ENCODE results near the gene PRR5L.

PRR5L gene

GRCh38 chr11:36273110-36273509 is 23.0 kb upstream of the PRR5L start:
- H3K27me3 ChIP-seq (ENCODE audit: insufficient read depth, poor library complexity, severe bottlenecking) = no peaks in the 10 kb centered on the region
- TF ChIP-seq POLR2AphosphoS5 (IDR thresholded peaks at IDR 0.05; ENCODE audit: low read depth) = no peak
- no peak for TF ChIP-seq GABPA (IDR thresholded peaks at IDR 0.05; ENCODE audit: low read depth)
- TF ChIP-seq, protein P1, sequence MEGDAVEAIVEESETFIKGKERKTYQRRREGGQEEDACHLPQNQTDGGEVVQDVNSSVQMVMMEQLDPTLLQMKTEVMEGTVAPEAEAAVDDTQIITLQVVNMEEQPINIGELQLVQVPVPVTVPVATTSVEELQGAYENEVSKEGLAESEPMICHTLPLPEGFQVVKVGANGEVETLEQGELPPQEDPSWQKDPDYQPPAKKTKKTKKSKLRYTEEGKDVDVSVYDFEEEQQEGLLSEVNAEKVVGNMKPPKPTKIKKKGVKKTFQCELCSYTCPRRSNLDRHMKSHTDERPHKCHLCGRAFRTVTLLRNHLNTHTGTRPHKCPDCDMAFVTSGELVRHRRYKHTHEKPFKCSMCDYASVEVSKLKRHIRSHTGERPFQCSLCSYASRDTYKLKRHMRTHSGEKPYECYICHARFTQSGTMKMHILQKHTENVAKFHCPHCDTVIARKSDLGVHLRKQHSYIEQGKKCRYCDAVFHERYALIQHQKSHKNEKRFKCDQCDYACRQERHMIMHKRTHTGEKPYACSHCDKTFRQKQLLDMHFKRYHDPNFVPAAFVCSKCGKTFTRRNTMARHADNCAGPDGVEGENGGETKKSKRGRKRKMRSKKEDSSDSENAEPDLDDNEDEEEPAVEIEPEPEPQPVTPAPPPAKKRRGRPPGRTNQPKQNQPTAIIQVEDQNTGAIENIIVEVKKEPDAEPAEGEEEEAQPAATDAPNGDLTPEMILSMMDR (IDR thresholded peaks at IDR 0.05; ENCODE audit: insufficient read depth, low read length) = no peak
- no peak for TF ChIP-seq SPI1 (IDR thresholded peaks at IDR 0.05; ENCODE audit: borderline replicate concordance, low read depth)
- TF ChIP-seq, protein P2, sequence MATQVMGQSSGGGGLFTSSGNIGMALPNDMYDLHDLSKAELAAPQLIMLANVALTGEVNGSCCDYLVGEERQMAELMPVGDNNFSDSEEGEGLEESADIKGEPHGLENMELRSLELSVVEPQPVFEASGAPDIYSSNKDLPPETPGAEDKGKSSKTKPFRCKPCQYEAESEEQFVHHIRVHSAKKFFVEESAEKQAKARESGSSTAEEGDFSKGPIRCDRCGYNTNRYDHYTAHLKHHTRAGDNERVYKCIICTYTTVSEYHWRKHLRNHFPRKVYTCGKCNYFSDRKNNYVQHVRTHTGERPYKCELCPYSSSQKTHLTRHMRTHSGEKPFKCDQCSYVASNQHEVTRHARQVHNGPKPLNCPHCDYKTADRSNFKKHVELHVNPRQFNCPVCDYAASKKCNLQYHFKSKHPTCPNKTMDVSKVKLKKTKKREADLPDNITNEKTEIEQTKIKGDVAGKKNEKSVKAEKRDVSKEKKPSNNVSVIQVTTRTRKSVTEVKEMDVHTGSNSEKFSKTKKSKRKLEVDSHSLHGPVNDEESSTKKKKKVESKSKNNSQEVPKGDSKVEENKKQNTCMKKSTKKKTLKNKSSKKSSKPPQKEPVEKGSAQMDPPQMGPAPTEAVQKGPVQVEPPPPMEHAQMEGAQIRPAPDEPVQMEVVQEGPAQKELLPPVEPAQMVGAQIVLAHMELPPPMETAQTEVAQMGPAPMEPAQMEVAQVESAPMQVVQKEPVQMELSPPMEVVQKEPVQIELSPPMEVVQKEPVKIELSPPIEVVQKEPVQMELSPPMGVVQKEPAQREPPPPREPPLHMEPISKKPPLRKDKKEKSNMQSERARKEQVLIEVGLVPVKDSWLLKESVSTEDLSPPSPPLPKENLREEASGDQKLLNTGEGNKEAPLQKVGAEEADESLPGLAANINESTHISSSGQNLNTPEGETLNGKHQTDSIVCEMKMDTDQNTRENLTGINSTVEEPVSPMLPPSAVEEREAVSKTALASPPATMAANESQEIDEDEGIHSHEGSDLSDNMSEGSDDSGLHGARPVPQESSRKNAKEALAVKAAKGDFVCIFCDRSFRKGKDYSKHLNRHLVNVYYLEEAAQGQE (IDR thresholded peaks at IDR 0.05; ENCODE audit: insufficient replicate concordance, low read depth) = no peak
- no peak overlapping the region for H3K4me3 ChIP-seq (replicated peaks; ENCODE audit: insufficient read depth, low read length)
- H3K27ac ChIP-seq (replicated peaks) = no peak overlapping the region
- DNase-seq (ENCODE audit: low read depth in 1 of 2, low spot score in 1 of 2) = no peak

DNA sequence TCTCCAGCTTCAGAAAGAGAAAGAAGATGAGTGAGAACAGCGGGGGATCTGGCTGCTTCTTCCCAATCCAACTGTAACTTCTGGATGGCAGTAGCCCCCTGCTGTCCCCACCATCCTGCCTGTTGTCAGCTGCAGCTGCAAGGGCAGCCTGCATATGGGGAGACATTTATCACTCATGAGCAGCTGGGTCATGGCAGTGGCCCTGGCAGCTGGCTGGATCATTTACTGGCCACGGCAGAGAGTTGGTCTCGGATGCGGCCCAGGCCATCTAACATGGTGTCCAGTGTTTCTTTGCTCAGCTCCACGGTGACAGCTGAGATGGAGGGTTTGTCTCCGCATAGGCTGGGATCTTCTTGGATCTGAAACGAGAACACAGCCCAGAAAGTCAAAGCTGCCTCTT is 21.7 kb upstream of the PRR5L start:
- no peak overlapping the region for H3K4me3 ChIP-seq (replicated peaks; ENCODE audit: insufficient read depth, low read length)
- H3K27me3 ChIP-seq (ENCODE audit: insufficient read depth, poor library complexity, severe bottlenecking) = no peaks in the 10 kb centered on the region
- no peak overlapping the region for H3K27ac ChIP-seq (replicated peaks)
- TF ChIP-seq, protein P2 (IDR thresholded peaks at IDR 0.05; ENCODE audit: insufficient replicate concordance, low read depth) = no peak
- TF ChIP-seq, protein P1 (IDR thresholded peaks at IDR 0.05; ENCODE audit: insufficient read depth, low read length) = no peak
- DNase-seq (ENCODE audit: low read depth in 1 of 2, low spot score in 1 of 2) = no peak

GRCh38 chr11:36278531-36279282 is 17.4 kb upstream of the PRR5L start:
- no peaks in the 10 kb centered on the region for H3K27me3 ChIP-seq (ENCODE audit: insufficient read depth, poor library complexity, severe bottlenecking)
- no peak overlapping the region for H3K4me3 ChIP-seq (replicated peaks; ENCODE audit: insufficient read depth, low read length)
- DNase-seq (ENCODE audit: low read depth in 1 of 2, low spot score in 1 of 2) = no peak
- no peak for TF ChIP-seq SPI1 (IDR thresholded peaks at IDR 0.05; ENCODE audit: borderline replicate concordance, low read depth)
- TF ChIP-seq, protein P1 (IDR thresholded peaks at IDR 0.05; ENCODE audit: insufficient read depth, low read length) = no peak
- TF ChIP-seq POLR2AphosphoS5 (IDR thresholded peaks at IDR 0.05; ENCODE audit: low read depth) = no peak
- TF ChIP-seq, protein P2 (IDR thresholded peaks at IDR 0.05; ENCODE audit: insufficient replicate concordance, low read depth) = no peak
- TF ChIP-seq GABPA (IDR thresholded peaks at IDR 0.05; ENCODE audit: low read depth) = no peak
- no peak overlapping the region for H3K27ac ChIP-seq (replicated peaks)
